Measurements from ENCODE around the gene BMPR2. TPM values are rescaled to one million over a fixed set of nuclear protein-coding genes. Genes with fewer than 3 reads are reported as not detected.

BMPR2 gene
- total RNA-seq, 1 donor from 2014 or later = 17.5 TPM

GRCh38 chr2:202442882-202443281 lies 66.8 kb downstream of the BMPR2 start:
- H3K4me1 Mint-ChIP-seq = no peaks in the 10 kb centered on the region
- TF ChIP-seq, protein P1, sequence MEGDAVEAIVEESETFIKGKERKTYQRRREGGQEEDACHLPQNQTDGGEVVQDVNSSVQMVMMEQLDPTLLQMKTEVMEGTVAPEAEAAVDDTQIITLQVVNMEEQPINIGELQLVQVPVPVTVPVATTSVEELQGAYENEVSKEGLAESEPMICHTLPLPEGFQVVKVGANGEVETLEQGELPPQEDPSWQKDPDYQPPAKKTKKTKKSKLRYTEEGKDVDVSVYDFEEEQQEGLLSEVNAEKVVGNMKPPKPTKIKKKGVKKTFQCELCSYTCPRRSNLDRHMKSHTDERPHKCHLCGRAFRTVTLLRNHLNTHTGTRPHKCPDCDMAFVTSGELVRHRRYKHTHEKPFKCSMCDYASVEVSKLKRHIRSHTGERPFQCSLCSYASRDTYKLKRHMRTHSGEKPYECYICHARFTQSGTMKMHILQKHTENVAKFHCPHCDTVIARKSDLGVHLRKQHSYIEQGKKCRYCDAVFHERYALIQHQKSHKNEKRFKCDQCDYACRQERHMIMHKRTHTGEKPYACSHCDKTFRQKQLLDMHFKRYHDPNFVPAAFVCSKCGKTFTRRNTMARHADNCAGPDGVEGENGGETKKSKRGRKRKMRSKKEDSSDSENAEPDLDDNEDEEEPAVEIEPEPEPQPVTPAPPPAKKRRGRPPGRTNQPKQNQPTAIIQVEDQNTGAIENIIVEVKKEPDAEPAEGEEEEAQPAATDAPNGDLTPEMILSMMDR (conservative IDR thresholded peaks at IDR 0.05) = no peak
- no peaks in the 10 kb centered on the region for H3K27me3 Mint-ChIP-seq (ENCODE audit: low read depth)
- H3K4me3 Mint-ChIP-seq = no peak overlapping the region
- H3K36me3 Mint-ChIP-seq (ENCODE audit: low read depth) = peaks cover 3% of the 10 kb centered on the region
- DNase-seq (ENCODE audit: low read depth, low spot score) = no peak
- peaks cover 2% of the 10 kb centered on the region for H3K9me3 Mint-ChIP-seq
- no peak overlapping the region for H3K27ac Mint-ChIP-seq (ENCODE audit: unreplicated experiment)

GRCh38 chr2:202444000-202444399 lies 67.9 kb downstream of the BMPR2 start:
- TF ChIP-seq, protein P1 (conservative IDR thresholded peaks at IDR 0.05) = no peak
- Mint-ChIP-seq H3K4me1 (no peaks in the 10 kb centered on the region), H3K36me3 (ENCODE audit: low read depth) (peaks cover 5% of the 10 kb centered on the region), H3K27me3 (ENCODE audit: low read depth) (no peaks in the 10 kb centered on the region), H3K4me3 (no peak overlapping the region), H3K9me3 (no peaks in the 10 kb centered on the region), H3K27ac (ENCODE audit: unreplicated experiment) (no peak overlapping the region)
- no peak for DNase-seq (ENCODE audit: low read depth, low spot score)

GRCh38 chr2:202449344-202449743 lies 73.2 kb downstream of the BMPR2 start:
- TF ChIP-seq, protein P1 (conservative IDR thresholded peaks at IDR 0.05) = no peak

DNA sequence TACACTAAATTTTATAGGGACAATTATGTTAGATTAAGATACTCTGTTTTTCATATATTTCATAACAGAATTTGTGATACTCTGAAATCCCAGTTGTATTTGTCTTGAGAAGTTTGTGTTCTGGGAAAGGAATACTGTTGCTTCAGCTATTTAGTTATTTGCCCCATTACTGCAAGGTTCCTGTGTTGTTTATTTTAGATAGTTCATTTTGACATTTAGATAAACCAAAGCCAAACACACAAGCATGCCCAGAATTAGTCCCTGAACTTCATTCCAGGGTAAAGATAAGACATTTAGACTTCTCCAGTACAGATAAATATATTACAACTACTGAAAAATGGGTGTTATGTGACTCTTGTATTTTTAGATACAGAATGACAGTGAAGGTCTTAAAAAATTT lies 74.7 kb downstream of the BMPR2 start:
- Mint-ChIP-seq H3K27me3 (ENCODE audit: low read depth) (no peaks in the 10 kb centered on the region), H3K27ac (ENCODE audit: unreplicated experiment) (no peak overlapping the region), H3K4me1 (no peaks in the 10 kb centered on the region), H3K9me3 (peaks cover 2% of the 10 kb centered on the region), H3K4me3 (no peak overlapping the region), H3K36me3 (ENCODE audit: low read depth) (peaks cover 5% of the 10 kb centered on the region)
- no peak for DNase-seq (ENCODE audit: low read depth, low spot score)
- TF ChIP-seq, protein P1 (conservative IDR thresholded peaks at IDR 0.05) = no peak

More at GRCh38 chr2:202449344-202449743, 73.2 kb downstream of the BMPR2 start:
- DNase-seq (ENCODE audit: low read depth, low spot score) = no peak
- H3K4me1 Mint-ChIP-seq = no peaks in the 10 kb centered on the region
- no peak overlapping the region for H3K27ac Mint-ChIP-seq (ENCODE audit: unreplicated experiment)
- H3K9me3 Mint-ChIP-seq = no peaks in the 10 kb centered on the region
- peaks cover 5% of the 10 kb centered on the region for H3K36me3 Mint-ChIP-seq (ENCODE audit: low read depth)
- H3K27me3 Mint-ChIP-seq (ENCODE audit: low read depth) = no peaks in the 10 kb centered on the region
- H3K4me3 Mint-ChIP-seq = no peak overlapping the region

DNA sequence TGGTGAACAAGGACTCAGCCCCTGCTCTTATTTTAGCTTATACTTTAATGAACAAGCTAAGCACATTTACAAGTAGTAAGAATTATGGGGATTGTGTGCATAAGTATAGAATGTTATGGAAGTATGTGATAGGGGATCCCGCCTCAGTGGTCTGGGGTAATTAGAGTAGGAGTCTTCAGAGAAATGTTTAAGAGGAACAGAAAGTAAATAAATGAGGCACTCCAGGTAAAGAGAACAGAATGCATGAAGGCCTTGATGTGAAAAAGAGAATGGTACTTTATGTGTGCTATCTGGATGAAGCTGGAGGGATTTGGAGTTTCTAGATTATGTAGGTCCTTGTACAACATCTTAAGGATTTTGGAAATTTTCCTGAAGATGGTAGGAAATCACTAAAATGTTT lies 76.6 kb downstream of the BMPR2 start:
- TF ChIP-seq, protein P1 (conservative IDR thresholded peaks at IDR 0.05) = no peak
- H3K4me3 Mint-ChIP-seq = no peak overlapping the region
- H3K9me3 Mint-ChIP-seq = peaks cover 2% of the 10 kb centered on the region
- no peak overlapping the region for H3K27ac Mint-ChIP-seq (ENCODE audit: unreplicated experiment)
- peaks cover 7% of the 10 kb centered on the region for H3K36me3 Mint-ChIP-seq (ENCODE audit: low read depth)
- no peaks in the 10 kb centered on the region for H3K4me1 Mint-ChIP-seq
- DNase-seq (ENCODE audit: low read depth, low spot score) = no peak
- H3K27me3 Mint-ChIP-seq (ENCODE audit: low read depth) = no peaks in the 10 kb centered on the region

DNA sequence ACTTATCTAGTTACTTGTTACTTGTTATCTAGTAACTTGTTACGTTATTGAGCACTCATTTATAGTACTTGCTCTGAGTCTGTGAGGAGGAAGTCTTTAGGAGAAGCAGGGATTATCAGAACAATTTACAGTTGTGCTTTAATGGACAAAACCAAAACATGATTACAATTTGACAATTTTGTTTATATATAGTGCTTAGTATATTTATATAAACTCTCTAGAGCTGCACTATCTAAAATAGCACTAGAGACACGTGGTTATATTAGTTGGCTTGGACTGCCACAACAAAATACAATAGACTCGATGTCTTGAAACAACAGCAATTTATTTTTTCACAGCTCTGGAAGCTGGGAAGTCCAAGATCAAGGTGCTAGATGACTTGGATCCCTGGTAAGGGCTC lies 78.4 kb downstream of the BMPR2 start:
- Mint-ChIP-seq H3K9me3 (peaks cover 2% of the 10 kb centered on the region), H3K27ac (ENCODE audit: unreplicated experiment) (no peak overlapping the region), H3K27me3 (ENCODE audit: low read depth) (no peaks in the 10 kb centered on the region), H3K4me1 (no peaks in the 10 kb centered on the region), H3K4me3 (no peak overlapping the region), H3K36me3 (ENCODE audit: low read depth) (peaks cover 4% of the 10 kb centered on the region)
- DNase-seq (ENCODE audit: low read depth, low spot score) = no peak
- TF ChIP-seq, protein P1 (conservative IDR thresholded peaks at IDR 0.05) = no peak

Measured in neural crest cell (in vitro differentiated cells).